Heart left ventricle (tissue), 13 donors: ENCODE results near the gene DLK2.

Experiments
- POLR2A ChIP-seq, 2 donors: fragments of 450-650 bp; IDR thresholded peaks; one replicate each; pipeline ENCODE4 v1.6.1; 2017; ENCODE audit warnings: antibody characterized with exemption in 2 of 2, mild to moderate bottlenecking in 2 of 2, moderate library complexity in 2 of 2
- TF ChIP-seq, protein P1 (sequence below), 12 donors: fragments of 200-600 bp; sonication (generic) in 4 of 12; IDR thresholded peaks; one replicate each; pipeline versions ENCODE4 v1.5.0 to v1.8.0; 2018 to 2022; ENCODE audit warnings: antibody characterized with exemption in 12 of 12, mild to moderate bottlenecking in 5 of 12
- donor health status: ischemic (EF 13 %, LVEDD 7.1; RV severe dilation, severe dysfunction).
- donor health status: DM: no; HTN: yes; CAD: no.
- donor health status: DM: no; HTN: no; CAD: no.
- donor health status: ischemic (EF 25% LVEDD 6.9; RV normal size, moderate dysfunction).
- donor health status: ischemic (EF 25% LVEDD 5.7; RV mildly dilated, moderate dysfunction).
- donor health status: ischemic (EF 35%, LVEDD 5.7; RV mildly dilated, moderate dysfunction).
- donor health status: nonischemic (EF 11% LVEDD 7.7; RV severe dilation, severe dysfunction).
- donor health status: DM: yes; HTN: yes; CAD: no.
- donor health status: PGD.
- donor health status: ischemic (EF 29% LVEDD 5.4; RV normal size, mild dysfunction).
- donor health status: nonischemic (EF 23%, LVEDD 6.1; RV moderate dilation, normal function).

- TF ChIP-seq, protein P1, sequence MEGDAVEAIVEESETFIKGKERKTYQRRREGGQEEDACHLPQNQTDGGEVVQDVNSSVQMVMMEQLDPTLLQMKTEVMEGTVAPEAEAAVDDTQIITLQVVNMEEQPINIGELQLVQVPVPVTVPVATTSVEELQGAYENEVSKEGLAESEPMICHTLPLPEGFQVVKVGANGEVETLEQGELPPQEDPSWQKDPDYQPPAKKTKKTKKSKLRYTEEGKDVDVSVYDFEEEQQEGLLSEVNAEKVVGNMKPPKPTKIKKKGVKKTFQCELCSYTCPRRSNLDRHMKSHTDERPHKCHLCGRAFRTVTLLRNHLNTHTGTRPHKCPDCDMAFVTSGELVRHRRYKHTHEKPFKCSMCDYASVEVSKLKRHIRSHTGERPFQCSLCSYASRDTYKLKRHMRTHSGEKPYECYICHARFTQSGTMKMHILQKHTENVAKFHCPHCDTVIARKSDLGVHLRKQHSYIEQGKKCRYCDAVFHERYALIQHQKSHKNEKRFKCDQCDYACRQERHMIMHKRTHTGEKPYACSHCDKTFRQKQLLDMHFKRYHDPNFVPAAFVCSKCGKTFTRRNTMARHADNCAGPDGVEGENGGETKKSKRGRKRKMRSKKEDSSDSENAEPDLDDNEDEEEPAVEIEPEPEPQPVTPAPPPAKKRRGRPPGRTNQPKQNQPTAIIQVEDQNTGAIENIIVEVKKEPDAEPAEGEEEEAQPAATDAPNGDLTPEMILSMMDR (IDR thresholded peaks at IDR 0.05), result no peak
- TF ChIP-seq POLR2A (IDR thresholded peaks at IDR 0.05), result no peak
Measured at GRCh38 chr6:43459535-43459934, 4.2 kb upstream of the DLK2 start.
